HEK293 (cell line): Measurements from ENCODE around the gene NUFIP2.

Experiments
- CTCF ChIA-PET: fragments of 350-600 bp; formaldehyde crosslinking; extraction: SDS; loops from one replicate; lab custom pipeline; 2021; ENCODE audit warnings: antibody characterized with exemption; lab: Yijun Ruan, JAX
- POLR2A ChIA-PET: fragments of 300-600 bp; formaldehyde crosslinking; extraction: SDS; loops from one replicate; lab custom pipeline; 2020; ENCODE audit warnings: antibody characterized with exemption, inconsistent platforms; lab: Yijun Ruan, JAX
- H3K27ac ChIP-seq: fragments of 200-500 bp; sonication (Bioruptor generic); 2 replicates; pipeline ENCODE4 v1.5.1; 2014; ENCODE audit warnings: low read depth, low read length, control low read depth, inconsistent platforms; ENCODE audit errors: extremely low read depth
- H3K36me3 ChIP-seq, 2 experiments: fragments of 200-500 bp in 1 of 2; sonication (Bioruptor generic) in 1 of 2; 1 replicate in 1 of 2; 2 replicates in 1 of 2; pipeline ENCODE4 v1.5.1; 2014 to 2017; ENCODE audit warnings: inconsistent platforms in 2 of 2, low read length in 2 of 2; ENCODE audit not compliant: control insufficient read depth in 2 of 2, insufficient read depth in 1 of 2
- H3K4me1 ChIP-seq: fragments of 200-500 bp; sonication (Bioruptor generic); 2 replicates; pipeline ENCODE4 v1.5.1; 2014; ENCODE audit warnings: mild to moderate bottlenecking, low read length, inconsistent platforms; ENCODE audit not compliant: control insufficient read depth, insufficient read depth
- H3K4me3 ChIP-seq: 2 replicates; pipeline ENCODE4 v1.5.1; 2011; ENCODE audit warnings: low read depth, mild to moderate bottlenecking, control low read depth, low read length, moderate library complexity
- H3K9me3 ChIP-seq: fragments of 200-500 bp; sonication (Bioruptor generic); 2 replicates; pipeline ENCODE4 v1.5.1; 2014; ENCODE audit warnings: low read depth, low read length, inconsistent platforms; ENCODE audit not compliant: control insufficient read depth, insufficient read depth
- GLIS1 ChIP-seq: fragments of 450-650 bp; formaldehyde crosslinking; IDR thresholded peaks from 2 replicates; pipeline ENCODE4 v1.5.1; 2016; ENCODE audit warnings: missing biosample characterization, missing genetic modification characterization
- INSM2 ChIP-seq: fragments of 450-650 bp; formaldehyde crosslinking; IDR thresholded peaks from 2 replicates; pipeline ENCODE4 v1.5.1; 2016; ENCODE audit warnings: missing biosample characterization, missing genetic modification characterization
- KLF8 ChIP-seq: fragments of 450-650 bp; formaldehyde crosslinking; IDR thresholded peaks from 2 replicates; pipeline ENCODE4 v1.5.1; 2016; ENCODE audit warnings: missing biosample characterization, missing genetic modification characterization
- PRDM1 ChIP-seq: fragments of 450-650 bp; formaldehyde crosslinking; IDR thresholded peaks from 2 replicates; pipeline ENCODE4; 2016; ENCODE audit warnings: missing biosample characterization, missing genetic modification characterization
- PRDM4 ChIP-seq: fragments of 450-650 bp; formaldehyde crosslinking; IDR thresholded peaks from 2 replicates; pipeline ENCODE4 v1.5.1; 2017; ENCODE audit warnings: missing biosample characterization, missing genetic modification characterization
- REPIN1 ChIP-seq: fragments of 450-650 bp; formaldehyde crosslinking; IDR thresholded peaks from 2 replicates; pipeline ENCODE4 v1.5.1; 2017; ENCODE audit warnings: missing biosample characterization, missing genetic modification characterization, low read depth
- SP3 ChIP-seq: fragments of 450-650 bp; formaldehyde crosslinking; IDR thresholded peaks from 2 replicates; pipeline ENCODE4 v1.5.1; 2016; ENCODE audit warnings: missing biosample characterization, missing genetic modification characterization
- TSHZ1 ChIP-seq: fragments of 450-650 bp; formaldehyde crosslinking; IDR thresholded peaks from 2 replicates; pipeline ENCODE4 v1.5.1; 2016; ENCODE audit warnings: missing biosample characterization, missing genetic modification characterization, borderline replicate concordance
- YY1 ChIP-seq: fragments of 450-650 bp; formaldehyde crosslinking; IDR thresholded peaks from 2 replicates; pipeline ENCODE4 v1.5.1; 2018; ENCODE audit warnings: missing biosample characterization, missing genetic modification characterization
- ZBTB10 ChIP-seq: fragments of 450-650 bp; formaldehyde crosslinking; IDR thresholded peaks from 2 replicates; pipeline ENCODE4 v1.5.1; 2016; ENCODE audit warnings: missing biosample characterization, missing genetic modification characterization
- ZBTB26 ChIP-seq: fragments of 450-650 bp; formaldehyde crosslinking; optimal IDR thresholded peaks from 2 replicates; pipeline ENCODE3; 2016; ENCODE audit warnings: missing biosample characterization, mild to moderate bottlenecking, missing genetic modification characterization
- ZBTB44 ChIP-seq: fragments of 450-650 bp; IDR thresholded peaks from 2 replicates; pipeline ENCODE4 v1.5.1; 2018; ENCODE audit warnings: missing biosample characterization, mild to moderate bottlenecking, missing genetic modification characterization
- ZBTB7A ChIP-seq: fragments of 450-650 bp; formaldehyde crosslinking; IDR thresholded peaks from 2 replicates; pipeline ENCODE4 v1.5.1; 2016; ENCODE audit warnings: low read depth, missing biosample characterization, missing genetic modification characterization
- ZFP69B ChIP-seq: fragments of 450-650 bp; formaldehyde crosslinking; IDR thresholded peaks from 2 replicates; pipeline ENCODE4 v1.5.1; 2016; ENCODE audit warnings: missing biosample characterization, missing genetic modification characterization
- ZNF24 ChIP-seq: fragments of 450-650 bp; formaldehyde crosslinking; IDR thresholded peaks from 2 replicates; pipeline ENCODE4 v1.5.1; 2016; ENCODE audit warnings: missing biosample characterization, missing genetic modification characterization
- ZNF311 ChIP-seq: fragments of 450-650 bp; formaldehyde crosslinking; IDR thresholded peaks from 2 replicates; pipeline ENCODE4 v1.5.1; 2017; ENCODE audit warnings: missing biosample characterization, missing genetic modification characterization, borderline replicate concordance
- ZNF324 ChIP-seq: fragments of 450-650 bp; formaldehyde crosslinking; IDR thresholded peaks from 2 replicates; pipeline ENCODE4 v1.5.1; 2016; ENCODE audit warnings: missing biosample characterization, missing genetic modification characterization
- ZNF394 ChIP-seq: fragments of 450-650 bp; formaldehyde crosslinking; IDR thresholded peaks from 2 replicates; pipeline ENCODE4 v1.5.1; 2016; ENCODE audit warnings: missing biosample characterization, missing genetic modification characterization, mild to moderate bottlenecking, moderate library complexity, borderline replicate concordance
- ZNF529 ChIP-seq: fragments of 450-650 bp; formaldehyde crosslinking; IDR thresholded peaks from 2 replicates; pipeline ENCODE4 v1.5.1; 2017; ENCODE audit warnings: missing genetic modification characterization, missing biosample characterization; ENCODE audit not compliant: insufficient replicate concordance
- ZNF600 ChIP-seq: fragments of 450-650 bp; formaldehyde crosslinking; IDR thresholded peaks from 2 replicates; pipeline ENCODE4 v1.5.1; 2016; ENCODE audit warnings: missing biosample characterization, missing genetic modification characterization

NUFIP2 gene

GRCh38 chr17:29293890-29294579, at the start of gene NUFIP2:
Gene NUFIP2 (minus strand): TSS chr17:29294148. CDS start chr17:29294059, 89 bp downstream.
- ChIA-PET CTCF (interaction anchor here (0.7 to 1.0 kb wide), 4 partner anchors 129 to 810 kb away, joined by 3 to 4 read pairs (median 4); no protein-coding TSS in a partner anchor), POLR2A (interaction anchor here (0.6 to 3.3 kb wide), 56 partner anchors 9 to 1150 kb away, joined by 3 to 33 read pairs (median 4); partner anchors contain the start of genes ANKRD13B, MYO18A, PHF12 and RPL23A)
- Histone ChIP-seq H3K27ac (peak within 1 kb of the TSS; percentile 99), H3K36me3 (peaks cover 17 to 20% of the 10 kb centered on the region in 2 experiments), H3K4me3 (peak within 1 kb of the TSS; percentile 86), H3K9me3 (no peaks in the 10 kb centered on the region), H3K4me1 (peaks cover 11% of the 10 kb centered on the region)
- TF ChIP-seq ZBTB44 (tag by site-specific recombination), result no peak
- TF ChIP-seq PRDM1 (tag by site-specific recombination), result peak; percentile 99
- TF ChIP-seq ZNF529 (tag by site-specific recombination), result no peak
- TF ChIP-seq ZBTB7A (tag by site-specific recombination), result peak; percentile 79; the same call in 1 of the 2 replicates
- TF ChIP-seq REPIN1 (tag by site-specific recombination), result peak; percentile 18; the same call in 1 of the 2 replicates
- peak; percentile 66; the same call in 1 of the 2 replicates for TF ChIP-seq YY1 (tag by site-specific recombination)
- TF ChIP-seq ZBTB26, result peak; percentile 33
- TF ChIP-seq KLF8 (tag by site-specific recombination), result peak; percentile 67; the same call in 1 of the 2 replicates
- TF ChIP-seq ZFP69B (tag by site-specific recombination), result 0 out of 2 replicates have a peak, but pooled peaks have one; percentile 32
- TF ChIP-seq GLIS1, result peak; percentile 59; the same call in 1 of the 2 replicates
- TF ChIP-seq ZBTB10 (tag by site-specific recombination), result no peak
- TF ChIP-seq PRDM4 (tag by site-specific recombination), result 0 out of 2 replicates have a peak, but pooled peaks have one; percentile 12
- TF ChIP-seq ZNF311 (tag by site-specific recombination), result no peak
- TF ChIP-seq ZNF24, result peak; percentile 63; the same call in 1 of the 2 replicates
- peak; percentile 86; the same call in 1 of the 2 replicates for TF ChIP-seq ZNF394 (tag by site-specific recombination)
- peak; percentile 68 for TF ChIP-seq SP3 (tag by site-specific recombination)
- TF ChIP-seq ZNF324 (tag by site-specific recombination), result peak; percentile 69; the same call in 1 of the 2 replicates
- TF ChIP-seq ZNF600 (tag by site-specific recombination), result peak; percentile 98
- no peak for TF ChIP-seq TSHZ1 (tag by site-specific recombination)
- peak; percentile 45; the same call in 1 of the 2 replicates for TF ChIP-seq INSM2 (tag by site-specific recombination)
